T follicular helper cell (primary cell): Measurements from ENCODE around the gene COX6B2.
"Not testable (repeated sequence)": the region's sequence is repeated elsewhere in the genome, so short reads cannot be mapped to it uniquely, and the experiment has no call there.

ENCODE experiments used
- DNase-seq: peaks from one replicate; pipeline ENCODE4 v3.0.0-alpha.2; 2020; ENCODE audit warnings: low read depth
- total RNA-seq, 2 experiments: gene quantifications; one replicate each; lab custom pipeline; 2026; lab: John Stamatoyannopoulos, UW

COX6B2 gene
- 0 to 0.06 reads per million in 2 experiments for total RNA-seq

- DNase-seq, result no peak
Observed at GRCh38 chr19:55354698-55355212, at the start of gene COX6B2. TSS of gene COX6B2 (minus strand) at chr19:55354719. CDS start at chr19:55354521, 198 bp downstream.

- no peak for DNase-seq
Observed at GRCh38 chr19:55402509-55402908, 48.0 kb upstream of the COX6B2 start.

GRCh38 chr19:55401390-55401789, 46.9 kb upstream of the COX6B2 start:
- not testable (repeated sequence) for DNase-seq

GRCh38 chr19:55400281-55401087, 46.0 kb upstream of the COX6B2 start:
- DNase-seq, result no peak

- DNase-seq, result no peak
Observed at GRCh38 chr19:55398200-55398925, 43.8 kb upstream of the COX6B2 start.

GRCh38 chr19:55392820-55393761, 38.6 kb upstream of the COX6B2 start:
- no peak for DNase-seq

- DNase-seq, result no peak
Observed at GRCh38 chr19:55391702-55392615, 37.4 kb upstream of the COX6B2 start.

GRCh38 chr19:55391191-55391670, 36.7 kb upstream of the COX6B2 start:
- no peak for DNase-seq

GRCh38 chr19:55390461-55390880, 36.0 kb upstream of the COX6B2 start:
- DNase-seq, result no peak

- DNase-seq, result no peak
Observed at GRCh38 chr19:55389386-55390317, 35.1 kb upstream of the COX6B2 start.

GRCh38 chr19:55387736-55388497, 33.4 kb upstream of the COX6B2 start:
- no peak for DNase-seq

- no peak for DNase-seq
Observed at GRCh38 chr19:55386493-55386971, 32.0 kb upstream of the COX6B2 start.

- DNase-seq, result peak; percentile 97
Observed at GRCh38 chr19:55385724-55386492, 31.4 kb upstream of the COX6B2 start, which contains the start of gene RPL28. TSS of gene RPL28 (plus strand) at chr19:55385932. CDS start at chr19:55386358, 426 bp downstream.

- DNase-seq, result peak; percentile 96
Observed at GRCh38 chr19:55384920-55385723, 30.6 kb upstream of the COX6B2 start.

GRCh38 chr19:55384131-55384919, 29.8 kb upstream of the COX6B2 start, which contains the start of gene TMEM238:
TSS of gene TMEM238 (minus strand) at chr19:55384292. CDS start at chr19:55384259, 33 bp downstream.
- DNase-seq, result no peak
